ENCODE measurements around the gene JMJD4. TPM values are rescaled to one million over a fixed set of nuclear protein-coding genes. Genes with fewer than 3 reads are reported as not detected.
A peak's percentile ranks its signal among the peaks of the same experiment; 100 is the strongest.

Gene JMJD4
- 10 to 100 TPM; 24.1 to 27.9 TPM for total RNA-seq

GRCh38 chr1:227734856-227735538 lies at the start of gene JMJD4, which contains the start of gene SNAP47:
TSS of gene JMJD4 (minus strand) at chr1:227735302. CDS start at chr1:227735273, 29 bp downstream.
TSS of gene SNAP47 (plus strand) at chr1:227735435. CDS start at chr1:227747737, 12,302 bp downstream.
- H3K4me1 Mint-ChIP-seq: peaks cover 30% of the 10 kb centered on the region
- peaks cover 8% of the 10 kb centered on the region for H3K36me3 Mint-ChIP-seq
- peak within 1 kb of the TSS; percentile 92 for H3K27ac Mint-ChIP-seq
- H3K27me3 Mint-ChIP-seq: no peaks in the 10 kb centered on the region
- peak within 1 kb of the TSS; percentile 95 for H3K4me3 Mint-ChIP-seq
- peak; percentile 94 for DNase-seq
- H3K9me3 Mint-ChIP-seq: no peaks in the 10 kb centered on the region

GRCh38 chr1:227782226-227782625 lies 47.1 kb upstream of the JMJD4 start:
- Mint-ChIP-seq H3K4me3 (no peak overlapping the region), H3K27ac (no peak overlapping the region), H3K4me1 (peaks cover 8% of the 10 kb centered on the region), H3K36me3 (no peaks in the 10 kb centered on the region), H3K9me3 (no peaks in the 10 kb centered on the region), H3K27me3 (no peaks in the 10 kb centered on the region)
- DNase-seq: no peak

- Mint-ChIP-seq H3K27me3 (no peaks in the 10 kb centered on the region), H3K27ac (no peak overlapping the region), H3K4me1 (peaks cover 5% of the 10 kb centered on the region), H3K4me3 (no peak overlapping the region), H3K36me3 (no peaks in the 10 kb centered on the region), H3K9me3 (no peaks in the 10 kb centered on the region)
- DNase-seq: no peak
These were observed 46.3 kb upstream of the JMJD4 start for GRCh38 chr1:227781314-227781930.

- H3K4me1 Mint-ChIP-seq: peaks cover under 1% of the 10 kb centered on the region
- no peaks in the 10 kb centered on the region for H3K9me3 Mint-ChIP-seq
- no peak for DNase-seq
- no peaks in the 10 kb centered on the region for H3K36me3 Mint-ChIP-seq
- H3K27ac Mint-ChIP-seq: no peak overlapping the region
- H3K4me3 Mint-ChIP-seq: no peak overlapping the region
- no peaks in the 10 kb centered on the region for H3K27me3 Mint-ChIP-seq
These were observed 45.3 kb upstream of the JMJD4 start for GRCh38 chr1:227780101-227781044.

GRCh38 chr1:227779685-227780084 lies 44.6 kb upstream of the JMJD4 start:
- peaks cover under 1% of the 10 kb centered on the region for H3K4me1 Mint-ChIP-seq
- DNase-seq: no peak
- H3K27ac Mint-ChIP-seq: no peak overlapping the region
- no peaks in the 10 kb centered on the region for H3K36me3 Mint-ChIP-seq
- no peak overlapping the region for H3K4me3 Mint-ChIP-seq
- H3K9me3 Mint-ChIP-seq: no peaks in the 10 kb centered on the region
- no peaks in the 10 kb centered on the region for H3K27me3 Mint-ChIP-seq

- Mint-ChIP-seq H3K27me3 (no peaks in the 10 kb centered on the region), H3K27ac (no peak overlapping the region), H3K36me3 (peaks cover 1% of the 10 kb centered on the region), H3K9me3 (no peaks in the 10 kb centered on the region), H3K4me3 (no peak overlapping the region), H3K4me1 (peaks cover 7% of the 10 kb centered on the region)
- DNase-seq: no peak
These were observed 43.9 kb upstream of the JMJD4 start for GRCh38 chr1:227779021-227779441.

- DNase-seq: no peak
- Mint-ChIP-seq H3K4me1 (peaks cover 13% of the 10 kb centered on the region), H3K36me3 (peaks cover 4% of the 10 kb centered on the region), H3K9me3 (no peaks in the 10 kb centered on the region), H3K27me3 (no peaks in the 10 kb centered on the region), H3K27ac (no peak overlapping the region), H3K4me3 (no peak overlapping the region)
These were observed 43.4 kb upstream of the JMJD4 start for GRCh38 chr1:227778401-227778947.

GRCh38 chr1:227777646-227778045 lies 42.5 kb upstream of the JMJD4 start:
- Mint-ChIP-seq H3K36me3 (peaks cover 4% of the 10 kb centered on the region), H3K27me3 (no peaks in the 10 kb centered on the region), H3K9me3 (no peaks in the 10 kb centered on the region), H3K4me1 (peaks cover 19% of the 10 kb centered on the region), H3K4me3 (no peak overlapping the region), H3K27ac (no peak overlapping the region)
- no peak for DNase-seq

- DNase-seq: no peak
- peaks cover 24% of the 10 kb centered on the region for H3K4me1 Mint-ChIP-seq
- H3K4me3 Mint-ChIP-seq: no peak overlapping the region
- H3K9me3 Mint-ChIP-seq: no peaks in the 10 kb centered on the region
- peaks cover 4% of the 10 kb centered on the region for H3K36me3 Mint-ChIP-seq
- no peaks in the 10 kb centered on the region for H3K27me3 Mint-ChIP-seq
- no peak overlapping the region for H3K27ac Mint-ChIP-seq
These were observed 42.1 kb upstream of the JMJD4 start for GRCh38 chr1:227777156-227777555.

- H3K4me1 Mint-ChIP-seq: peaks cover 24% of the 10 kb centered on the region
- no peak overlapping the region for H3K4me3 Mint-ChIP-seq
- no peak for DNase-seq
- no peaks in the 10 kb centered on the region for H3K27me3 Mint-ChIP-seq
- no peak overlapping the region for H3K27ac Mint-ChIP-seq
- H3K36me3 Mint-ChIP-seq: peaks cover 4% of the 10 kb centered on the region
- no peaks in the 10 kb centered on the region for H3K9me3 Mint-ChIP-seq
These were observed 41.2 kb upstream of the JMJD4 start for GRCh38 chr1:227776331-227776771.

- Mint-ChIP-seq H3K4me3 (no peak overlapping the region), H3K27me3 (no peaks in the 10 kb centered on the region), H3K9me3 (no peaks in the 10 kb centered on the region), H3K36me3 (peaks cover 4% of the 10 kb centered on the region), H3K27ac (no peak overlapping the region), H3K4me1 (peaks cover 24% of the 10 kb centered on the region)
- DNase-seq: no peak
These were observed 40.7 kb upstream of the JMJD4 start for GRCh38 chr1:227775841-227776240.

- H3K4me3 Mint-ChIP-seq: no peak overlapping the region
These were observed 39.9 kb upstream of the JMJD4 start for GRCh38 chr1:227774821-227775661.

GRCh38 chr1:227774051-227774731 lies 39.1 kb upstream of the JMJD4 start:
- peaks cover 6% of the 10 kb centered on the region for H3K36me3 Mint-ChIP-seq
- no peaks in the 10 kb centered on the region for H3K27me3 Mint-ChIP-seq
- no peak overlapping the region for H3K4me3 Mint-ChIP-seq
- DNase-seq: no peak
- H3K27ac Mint-ChIP-seq: no peak overlapping the region
- H3K4me1 Mint-ChIP-seq: peaks cover 24% of the 10 kb centered on the region
- no peaks in the 10 kb centered on the region for H3K9me3 Mint-ChIP-seq

More at GRCh38 chr1:227774821-227775661, 39.9 kb upstream of the JMJD4 start:
- no peak for DNase-seq
- Mint-ChIP-seq H3K27me3 (no peaks in the 10 kb centered on the region), H3K9me3 (no peaks in the 10 kb centered on the region), H3K27ac (no peak overlapping the region), H3K4me1 (peaks cover 24% of the 10 kb centered on the region), H3K36me3 (peaks cover 4% of the 10 kb centered on the region)

Measured in activated naive CD8-positive, alpha-beta T cell treated with anti-CD3 and anti-CD28 coated beads for 36 hours (primary cell).